H9 (cell line): ENCODE data around the gene IGDCC3. TPM values are rescaled to one million over a fixed set of nuclear protein-coding genes. Genes with fewer than 3 reads are reported as not detected.

Source experiments
- DNase-seq: peaks from one replicate; pipeline ENCODE4 v3.0.0-alpha.2; 2017
- H2AFZ ChIP-seq: one replicate; pipeline ENCODE4 v1.6.1; 2013; ENCODE audit warnings: mild to moderate bottlenecking, low read length, control low read depth, moderate library complexity
- H2AK5ac ChIP-seq: 2 replicates; pipeline ENCODE4 v1.6.1; 2013; ENCODE audit warnings: low read length, control low read depth, mixed read lengths; ENCODE audit not compliant: insufficient read length
- H2BK120ac ChIP-seq: one replicate; pipeline ENCODE4 v1.6.1; 2013; ENCODE audit warnings: low read depth, mild to moderate bottlenecking, low read length, control low read depth, inconsistent platforms; ENCODE audit not compliant: poor library complexity, severe bottlenecking
- H2BK12ac ChIP-seq: 2 replicates; pipeline ENCODE4 v1.6.1; 2013; ENCODE audit warnings: low read length, control low read depth, mixed read lengths, low read depth; ENCODE audit not compliant: insufficient read length
- H2BK15ac ChIP-seq: 2 replicates; pipeline ENCODE4 v1.6.1; 2013; ENCODE audit warnings: low read depth, low read length, control low read depth
- H2BK20ac ChIP-seq: one replicate; pipeline ENCODE4 v1.6.1; 2013; ENCODE audit warnings: low read depth, mild to moderate bottlenecking, low read length, control low read depth, inconsistent platforms; ENCODE audit not compliant: poor library complexity, severe bottlenecking
- H2BK5ac ChIP-seq: 2 replicates; pipeline ENCODE4 v1.6.1; 2013; ENCODE audit warnings: low read length, control low read depth, mixed read lengths; ENCODE audit not compliant: insufficient read length
- H3K14ac ChIP-seq: 2 replicates; pipeline ENCODE4 v1.6.1; 2013; ENCODE audit warnings: low read length, control low read depth; ENCODE audit not compliant: insufficient read depth
- H3K18ac ChIP-seq: 2 replicates; pipeline ENCODE4 v1.6.1; 2013; ENCODE audit warnings: low read depth, mild to moderate bottlenecking, mixed read lengths, low read length, control low read depth; ENCODE audit not compliant: insufficient read length
- H3K23ac ChIP-seq: 2 replicates; pipeline ENCODE4 v1.6.1; 2013; ENCODE audit warnings: low read length, control low read depth, mixed read lengths, low read depth; ENCODE audit not compliant: insufficient read length
- H3K23me2 ChIP-seq: 2 replicates; pipeline ENCODE4 v1.6.1; 2013; ENCODE audit warnings: low read depth, mild to moderate bottlenecking, mixed read lengths, low read length, control low read depth; ENCODE audit not compliant: insufficient read length, poor library complexity, severe bottlenecking
- H3K27ac ChIP-seq: 2 replicates; pipeline ENCODE4 v1.5.1; 2013; ENCODE audit warnings: low read length, control low read depth, mixed read lengths, low read depth; ENCODE audit not compliant: insufficient read length
- H3K27me3 ChIP-seq: 2 replicates; pipeline ENCODE4 v1.6.1; 2013; ENCODE audit warnings: low read length, control low read depth, inconsistent platforms; ENCODE audit not compliant: insufficient read depth
- H3K4ac ChIP-seq: 2 replicates; pipeline ENCODE4 v1.6.1; 2013; ENCODE audit warnings: low read depth, mild to moderate bottlenecking, control low read depth, inconsistent platforms, low read length, moderate library complexity
- H3K4me1 ChIP-seq: 2 replicates; pipeline ENCODE4 v1.6.1; 2013; ENCODE audit warnings: low read length, control low read depth, inconsistent platforms; ENCODE audit not compliant: insufficient read depth
- H3K4me2 ChIP-seq: 2 replicates; pipeline ENCODE4 v1.6.1; 2013; ENCODE audit warnings: low read length, control low read depth, mixed read lengths; ENCODE audit not compliant: insufficient read length, insufficient read depth
- H3K56ac ChIP-seq: 2 replicates; pipeline ENCODE4 v1.6.1; 2013; ENCODE audit warnings: low read depth, mild to moderate bottlenecking, mixed read lengths, low read length, control low read depth; ENCODE audit not compliant: insufficient read length
- H3K79me1 ChIP-seq: 2 replicates; pipeline ENCODE4 v1.6.1; 2013; ENCODE audit warnings: low read depth, mild to moderate bottlenecking, moderate library complexity, low read length, control low read depth, inconsistent platforms; ENCODE audit not compliant: insufficient read depth, poor library complexity, severe bottlenecking
- H3K79me2 ChIP-seq: 2 replicates; pipeline ENCODE4 v1.6.1; 2013; ENCODE audit warnings: low read length, control low read depth, inconsistent platforms; ENCODE audit not compliant: insufficient read depth
- H3K9ac ChIP-seq: 2 replicates; pipeline ENCODE4 v1.6.1; 2013; ENCODE audit warnings: low read length, control low read depth, mixed read lengths; ENCODE audit not compliant: insufficient read length; ENCODE audit errors: extremely low read depth
- H3K9me3 ChIP-seq: one replicate; pipeline ENCODE4 v1.6.1; 2013; ENCODE audit warnings: low read depth, low read length, inconsistent platforms; ENCODE audit not compliant: control insufficient read depth
- H3T11ph ChIP-seq: one replicate; pipeline ENCODE4 v1.6.1; 2013; ENCODE audit warnings: mild to moderate bottlenecking, low read length, control low read depth, inconsistent platforms
- H4K20me1 ChIP-seq: one replicate; pipeline ENCODE4 v1.6.1; 2013; ENCODE audit not compliant: control insufficient read depth, insufficient read length, insufficient read depth
- H4K5ac ChIP-seq: 2 replicates; pipeline ENCODE4 v1.6.1; 2013; ENCODE audit warnings: low read depth, mild to moderate bottlenecking, mixed read lengths, low read length, control low read depth; ENCODE audit not compliant: insufficient read length
- H4K8ac ChIP-seq: replicated peaks from 2 replicates; pipeline ENCODE4 v1.6.1; 2013; ENCODE audit warnings: low read length, control low read depth, mixed read lengths, low read depth; ENCODE audit not compliant: insufficient read length
- H4K91ac ChIP-seq: 2 replicates; pipeline ENCODE4 v1.6.1; 2013; ENCODE audit warnings: low read depth, mild to moderate bottlenecking, moderate library complexity, mixed read lengths, low read length, control low read depth; ENCODE audit not compliant: insufficient read length
- H3K27ac Mint-ChIP-seq, 3 experiments: 2 replicates in 2 of 3; 3 replicates in 1 of 3; pipeline ENCODE4 v1.8.0; 2020 to 2021; ENCODE audit warnings: mixed read lengths in 3 of 3, mild to moderate bottlenecking in 1 of 3, moderate library complexity in 1 of 3
- H3K27me3 Mint-ChIP-seq: 2 replicates; pipeline ENCODE4 v1.8.0; 2021; ENCODE audit warnings: low read depth, mild to moderate bottlenecking, moderate library complexity, mixed read lengths
- H3K36me3 Mint-ChIP-seq, 3 experiments: 2 replicates in 2 of 3; 3 replicates in 1 of 3; pipeline ENCODE4 v1.8.0; 2020 to 2021; ENCODE audit warnings: low read depth in 3 of 3, mixed read lengths in 3 of 3; ENCODE audit not compliant: insufficient read depth in 1 of 3
- H3K4me1 Mint-ChIP-seq, 2 experiments: 2 replicates each; pipeline ENCODE4 v1.8.0; 2020; ENCODE audit warnings: mixed read lengths in 2 of 2
- H3K4me3 Mint-ChIP-seq, 2 experiments: 2 replicates in 1 of 2; 3 replicates in 1 of 2; pipeline ENCODE4 v1.8.0; 2020 to 2021; ENCODE audit warnings: mild to moderate bottlenecking in 2 of 2, mixed read lengths in 2 of 2, moderate library complexity in 1 of 2
- H3K9me3 Mint-ChIP-seq, 2 experiments: 2 replicates in 1 of 2; 3 replicates in 1 of 2; pipeline ENCODE4 v1.8.0; 2020; ENCODE audit warnings: mild to moderate bottlenecking in 2 of 2, mixed read lengths in 2 of 2, moderate library complexity in 1 of 2
- CTCF ChIP-seq: fragments of 200-600 bp; sonication (generic); conservative IDR thresholded peaks from 3 replicates; pipeline ENCODE4 v1.8.0; 2021; ENCODE audit warnings: antibody characterized with exemption, mild to moderate bottlenecking
- WGBS: extraction: QIAGEN DNeasy Blood & Tissue Kit; methylation state at CpG from one replicate; pipeline ENCODE4 v1.1.7; 2013; ENCODE audit warnings: missing lambda C conversion rate, low lambda C conversion rate, mixed read lengths; ENCODE audit not compliant: insufficient read length; ENCODE audit errors: extremely low coverage; 5-methylcytosine and 5-hydroxymethylcytosine counted together
- total RNA-seq: library from RNA; stranded (reverse); gene quantifications from 2 replicates; pipeline ENCODE4 v1.2.1, GENCODE V29; 2021

IGDCC3 gene
- total RNA-seq, 1 experiment from 2014 or later: 18.9 TPM

GRCh38 chr15:65339920-65340319 is 37.9 kb downstream of the IGDCC3 start:
- no peak overlapping the region for H3K18ac ChIP-seq
- no peak overlapping the region for H2AK5ac ChIP-seq
- no peak overlapping the region for H3T11ph ChIP-seq
- H2BK5ac ChIP-seq: no peak overlapping the region
- Mint-ChIP-seq H3K36me3 (peaks cover 0 to 2% (median 0%) of the 10 kb centered on the region in 3 experiments; a peak in 2 of 7 replicates), H3K4me1 (peaks cover 56 to 59% of the 10 kb centered on the region in 2 experiments), H3K27ac (peak overlapping the region in 2 of 3 experiments; percentile 1 to 32; a peak in 2 of 7 replicates), H3K9me3 (no peaks in the 10 kb centered on the region), H3K4me3 (0 out of 5 replicates have a peak overlapping the region, but pooled peaks of 1 of the 2 experiments have one; percentile 12), H3K27me3 (no peaks in the 10 kb centered on the region)
- no peak for TF ChIP-seq CTCF
- no peaks in the 10 kb centered on the region for H3K23me2 ChIP-seq
- DNase-seq: no peak
- no peaks in the 10 kb centered on the region for H3K27me3 ChIP-seq
- H3K79me2 ChIP-seq: no peaks in the 10 kb centered on the region; the same call in 1 of the 2 replicates
- H3K9ac ChIP-seq: no peak overlapping the region
- H3K23ac ChIP-seq: no peak overlapping the region
- no peak overlapping the region for H3K4me2 ChIP-seq
- H4K5ac ChIP-seq: no peak overlapping the region
- no peaks in the 10 kb centered on the region for H4K20me1 ChIP-seq
- no peaks in the 10 kb centered on the region for H3K9me3 ChIP-seq
- no peak overlapping the region for H4K91ac ChIP-seq
- H3K79me1 ChIP-seq: no peaks in the 10 kb centered on the region
- H2AFZ ChIP-seq: no peak overlapping the region
- no peak overlapping the region for H2BK15ac ChIP-seq
- H2BK120ac ChIP-seq: no peak overlapping the region
- H3K27ac ChIP-seq: no peak overlapping the region
- no peak overlapping the region for H3K14ac ChIP-seq
- H3K4me1 ChIP-seq: peaks cover 13% of the 10 kb centered on the region; the same call in 1 of the 2 replicates
- H2BK20ac ChIP-seq: no peak overlapping the region
- H2BK12ac ChIP-seq: no peak overlapping the region
- WGBS: no CpG with 5 or more reads among the region's 7 CpGs
- no peak overlapping the region for H4K8ac ChIP-seq
- H3K56ac ChIP-seq: no peak overlapping the region
- no peak overlapping the region for H3K4ac ChIP-seq
